ENCODE results near the gene TBX18. TPM values are rescaled to one million over a fixed set of nuclear protein-coding genes. Genes with fewer than 3 reads are reported as not detected.

TBX18 gene
- total and polyA plus RNA-seq, 9 of the 15 experiments (the other 6 are each of a cell fraction or from before 2014, with no cell fraction given): 4.0 to 36.1 (median 20.7) TPM

DNA sequence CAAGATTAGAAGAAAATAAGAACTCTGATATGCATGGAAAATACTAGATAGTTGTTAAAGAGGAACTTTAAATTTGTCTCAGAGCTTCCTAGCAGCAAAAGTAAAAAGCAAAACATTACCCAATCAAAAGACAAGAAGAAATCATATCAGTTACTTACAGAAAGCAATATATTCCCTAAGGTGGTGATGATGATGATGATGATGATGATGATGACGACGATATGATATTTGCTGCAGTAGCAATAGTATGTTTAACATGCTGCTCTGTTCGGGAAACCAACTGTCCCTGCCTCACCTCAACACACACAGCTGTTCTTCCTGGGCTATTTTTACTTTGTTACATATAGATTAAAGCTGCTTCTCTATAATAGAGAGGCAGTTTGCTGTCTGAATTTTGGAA lies 12.0 kb upstream of the TBX18 start:
- ChIA-PET CTCF (ENCODE audit: low intra/inter-chr PET ratio) (no interaction called here), POLR2A (interaction anchor here (1.0 to 6.3 kb wide), 2 partner anchors 13 to 15 kb away, joined by 3 to 35 read pairs; partner anchors contain the start of gene TBX18)
- ATAC-seq: no peak
- Histone ChIP-seq H3K36me3 (ENCODE audit: control insufficient read depth, insufficient read depth, low read length) (no peaks in the 10 kb centered on the region), H3K27me3 (ENCODE audit: control insufficient read depth in 2 of 2, insufficient read depth in 2 of 2, low read length in 2 of 2) (peaks cover 0 to 5% of the 10 kb centered on the region in 2 experiments; a peak in 2 of 5 replicates), H4K20me1 (replicated peaks; ENCODE audit: control insufficient read depth, insufficient read depth, low read length) (no peaks in the 10 kb centered on the region), H3K9ac (ENCODE audit: insufficient read depth in 1 of 2, low read depth in 2 of 2, low read length in 2 of 2) (no peak overlapping the region), H3K4me3 (no peak overlapping the region), H3K4me1 (replicated peaks in 1 of 2; ENCODE audit: control insufficient read depth in 2 of 2, insufficient read depth in 2 of 2, low read length in 2 of 2) (peaks cover 0 to 22% of the 10 kb centered on the region in 2 experiments; a peak in 2 of 5 replicates), H3K9me1 (ENCODE audit: control insufficient read depth, insufficient read depth, low read length) (no peaks in the 10 kb centered on the region), H3K9me3 (replicated peaks; ENCODE audit: control insufficient read depth, insufficient read depth, low read depth, low read length) (no peaks in the 10 kb centered on the region), H3K4me2 (ENCODE audit: insufficient read depth, low read length) (no peak overlapping the region), H2AFZ (ENCODE audit: low read depth, low read length) (no peak overlapping the region), H3K27ac (ENCODE audit: extremely low read depth, low read depth, low read length) (no peak overlapping the region), H3K79me2 (ENCODE audit: control insufficient read depth, insufficient read depth, low read length) (no peaks in the 10 kb centered on the region)
- no TSS peak for BruUV-seq (replicated peaks)
- FAIRE-seq: no peak
- TF ChIP-seq HNRNPLL (IDR thresholded peaks at IDR 0.05; ENCODE audit: low read depth, low read length, poor library complexity, severe bottlenecking) (no peak), ZNF586 (CRISPR knock-in tag; conservative IDR thresholded peaks at IDR 0.05) (no peak)
- TF ChIP-seq, protein P1, sequence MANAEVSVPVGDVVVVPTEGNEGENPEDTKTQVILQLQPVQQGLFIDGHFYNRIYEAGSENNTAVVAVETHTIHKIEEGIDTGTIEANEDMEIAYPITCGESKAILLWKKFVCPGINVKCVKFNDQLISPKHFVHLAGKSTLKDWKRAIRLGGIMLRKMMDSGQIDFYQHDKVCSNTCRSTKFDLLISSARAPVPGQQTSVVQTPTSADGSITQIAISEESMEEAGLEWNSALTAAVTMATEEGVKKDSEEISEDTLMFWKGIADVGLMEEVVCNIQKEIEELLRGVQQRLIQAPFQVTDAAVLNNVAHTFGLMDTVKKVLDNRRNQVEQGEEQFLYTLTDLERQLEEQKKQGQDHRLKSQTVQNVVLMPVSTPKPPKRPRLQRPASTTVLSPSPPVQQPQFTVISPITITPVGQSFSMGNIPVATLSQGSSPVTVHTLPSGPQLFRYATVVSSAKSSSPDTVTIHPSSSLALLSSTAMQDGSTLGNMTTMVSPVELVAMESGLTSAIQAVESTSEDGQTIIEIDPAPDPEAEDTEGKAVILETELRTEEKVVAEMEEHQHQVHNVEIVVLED (CRISPR knock-in tag; IDR thresholded peaks at IDR 0.05): no peak
- intact Hi-C loops (cut with micrococcal nuclease) (loop anchor here (5.0 to 10.0 kb wide), 2 partner anchors 188 to 349 kb away; no protein-coding TSS in a partner anchor), in situ Hi-C loops (cut with MboI) (no loop called here)
- 4% methylated on average over 3 of the region's 3 CpGs for WGBS (ENCODE audit: insufficient coverage, low coverage, missing lambda C conversion rate)
- DNase-seq (ENCODE audit: extremely low read depth in 1 of 4, low spot score in 3 of 4): no peak

DNA sequence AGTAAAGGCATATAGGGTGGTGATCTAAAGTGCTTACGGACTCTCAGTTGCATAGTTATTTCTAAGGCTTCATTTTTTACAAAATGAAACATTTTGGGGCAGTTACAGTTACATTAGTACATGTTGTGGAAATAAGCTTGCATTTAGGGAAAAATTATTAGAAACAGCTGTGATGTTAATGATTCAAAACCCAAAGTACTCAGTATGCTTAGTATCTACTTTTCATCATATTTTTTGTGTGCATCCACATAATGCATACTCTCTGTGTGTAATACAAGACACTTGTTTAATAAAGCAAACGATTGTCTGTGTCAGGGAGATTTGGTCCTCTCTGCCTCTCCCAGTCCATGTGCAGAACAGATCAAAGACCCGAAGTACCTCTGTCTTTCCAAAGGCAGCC lies 11.4 kb upstream of the TBX18 start:
- intact Hi-C loops (cut with micrococcal nuclease): loop anchor here (5.0 to 10.0 kb wide), 2 partner anchors 189 to 348 kb away; no protein-coding TSS in a partner anchor
- 10% methylated on average over 3 of the region's 3 CpGs for WGBS (ENCODE audit: insufficient coverage, low coverage, missing lambda C conversion rate)
- TF ChIP-seq, protein P2, sequence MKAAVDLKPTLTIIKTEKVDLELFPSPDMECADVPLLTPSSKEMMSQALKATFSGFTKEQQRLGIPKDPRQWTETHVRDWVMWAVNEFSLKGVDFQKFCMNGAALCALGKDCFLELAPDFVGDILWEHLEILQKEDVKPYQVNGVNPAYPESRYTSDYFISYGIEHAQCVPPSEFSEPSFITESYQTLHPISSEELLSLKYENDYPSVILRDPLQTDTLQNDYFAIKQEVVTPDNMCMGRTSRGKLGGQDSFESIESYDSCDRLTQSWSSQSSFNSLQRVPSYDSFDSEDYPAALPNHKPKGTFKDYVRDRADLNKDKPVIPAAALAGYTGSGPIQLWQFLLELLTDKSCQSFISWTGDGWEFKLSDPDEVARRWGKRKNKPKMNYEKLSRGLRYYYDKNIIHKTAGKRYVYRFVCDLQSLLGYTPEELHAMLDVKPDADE (conservative IDR thresholded peaks at IDR 0.05; ENCODE audit: control insufficient read depth, low read depth, low read length): no peak
- TF ChIP-seq NONO (IDR thresholded peaks at IDR 0.05; ENCODE audit: low read depth in 2 of 2, low read length in 1 of 2) (no peak), SRSF7 (optimal IDR thresholded peaks at IDR 0.05; ENCODE audit: low read depth, low read length) (no peak), SMAD1 (IDR thresholded peaks at IDR 0.05; ENCODE audit: low read depth, low read length, partially characterized antibody) (no peak), HNRNPLL (IDR thresholded peaks at IDR 0.05; ENCODE audit: low read depth, low read length, poor library complexity, severe bottlenecking) (no peak), RBM15 (IDR thresholded peaks at IDR 0.05; ENCODE audit: insufficient read depth, low read length) (no peak), ZNF212 (CRISPR knock-in tag; IDR thresholded peaks at IDR 0.05) (no peak)

More for the DNA sequence above, 11.4 kb upstream of the TBX18 start:
- no peaks in the 10 kb centered on the region for H4K20me1 ChIP-seq (replicated peaks; ENCODE audit: control insufficient read depth, insufficient read depth, low read length)
- no peaks in the 10 kb centered on the region for H3K36me3 ChIP-seq (ENCODE audit: control insufficient read depth, insufficient read depth, low read length)
- no peaks in the 10 kb centered on the region for H3K9me3 ChIP-seq (replicated peaks; ENCODE audit: control insufficient read depth, insufficient read depth, low read depth, low read length)
- no peak overlapping the region for H3K4me3 ChIP-seq
- ATAC-seq (no peak), FAIRE-seq (no peak), DNase-seq (ENCODE audit: extremely low read depth in 1 of 4, low spot score in 3 of 4) (no peak)
- H3K9ac ChIP-seq (ENCODE audit: insufficient read depth in 1 of 2, low read depth in 2 of 2, low read length in 2 of 2): no peak overlapping the region
- CTCF ChIA-PET (ENCODE audit: low intra/inter-chr PET ratio): no interaction called here
- H2AFZ ChIP-seq (ENCODE audit: low read depth, low read length): no peak overlapping the region
- BruUV-seq (replicated peaks): no TSS peak
- H3K27me3 ChIP-seq (ENCODE audit: control insufficient read depth in 2 of 2, insufficient read depth in 2 of 2, low read length in 2 of 2): peaks cover 0 to 5% of the 10 kb centered on the region in 2 experiments; a peak in 2 of 5 replicates
- peaks cover 0 to 22% of the 10 kb centered on the region in 2 experiments; a peak in 2 of 5 replicates for H3K4me1 ChIP-seq (replicated peaks in 1 of 2; ENCODE audit: control insufficient read depth in 2 of 2, insufficient read depth in 2 of 2, low read length in 2 of 2)
- H3K4me2 ChIP-seq (ENCODE audit: insufficient read depth, low read length): no peak overlapping the region
- H3K27ac ChIP-seq (ENCODE audit: extremely low read depth, low read depth, low read length): no peak overlapping the region
- no peaks in the 10 kb centered on the region for H3K9me1 ChIP-seq (ENCODE audit: control insufficient read depth, insufficient read depth, low read length)
- H3K79me2 ChIP-seq (ENCODE audit: control insufficient read depth, insufficient read depth, low read length): no peaks in the 10 kb centered on the region
- in situ Hi-C loops (cut with MboI): no loop called here
- POLR2A ChIA-PET: interaction anchor here (6.3 kb wide), 1 partner anchor 13 kb away, joined by 35 read pairs; the partner anchor contains the start of gene TBX18
